Activated T-helper 1 cell treated with anti-CD3 and anti-CD28 coated beads, Interleukin-2, amount 50 U/mL, for 16 hours (primary cell): ENCODE data around the gene CCDC201.
"Not testable (repeated sequence)": the region's sequence is repeated elsewhere in the genome, so short reads cannot be mapped to it uniquely, and the experiment has no call there.

Experiments
- DNase-seq, 2 donors: peaks; one replicate each; pipeline ENCODE4 v3.0.0-alpha.2; 2020; ENCODE audit warnings: low read depth in 1 of 2, low spot score in 1 of 2

The CCDC201 gene

GRCh38 chr7:45817913-45818312 is 55.0 kb downstream of the CCDC201 start:
- DNase-seq = not testable (repeated sequence)

DNA sequence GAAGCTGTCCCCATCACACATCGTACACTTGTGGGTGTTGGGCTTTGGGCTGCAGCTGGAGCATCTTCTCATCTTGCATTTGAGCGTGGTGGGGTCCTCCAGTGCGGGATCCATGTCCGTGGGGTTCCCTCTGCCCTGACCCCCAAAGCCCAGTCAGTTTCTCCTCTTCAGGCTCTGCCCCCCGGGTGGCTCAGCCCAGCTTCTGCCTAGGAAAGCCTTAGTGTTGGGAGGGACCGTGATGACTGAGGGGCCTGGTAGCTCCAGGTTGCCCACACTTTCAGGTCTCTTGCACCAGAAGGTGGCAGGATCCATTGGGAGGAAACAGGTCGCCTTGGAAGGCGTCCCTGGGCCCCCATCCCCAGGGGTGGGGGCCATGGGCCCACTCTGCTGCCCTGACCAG is 55.9 kb downstream of the CCDC201 start:
- not testable (repeated sequence) for DNase-seq

GRCh38 chr7:45814216-45815118 is 58.4 kb downstream of the CCDC201 start:
- DNase-seq = not testable (repeated sequence)

GRCh38 chr7:45813771-45814170 is 59.1 kb downstream of the CCDC201 start:
- not testable (repeated sequence) for DNase-seq

DNA sequence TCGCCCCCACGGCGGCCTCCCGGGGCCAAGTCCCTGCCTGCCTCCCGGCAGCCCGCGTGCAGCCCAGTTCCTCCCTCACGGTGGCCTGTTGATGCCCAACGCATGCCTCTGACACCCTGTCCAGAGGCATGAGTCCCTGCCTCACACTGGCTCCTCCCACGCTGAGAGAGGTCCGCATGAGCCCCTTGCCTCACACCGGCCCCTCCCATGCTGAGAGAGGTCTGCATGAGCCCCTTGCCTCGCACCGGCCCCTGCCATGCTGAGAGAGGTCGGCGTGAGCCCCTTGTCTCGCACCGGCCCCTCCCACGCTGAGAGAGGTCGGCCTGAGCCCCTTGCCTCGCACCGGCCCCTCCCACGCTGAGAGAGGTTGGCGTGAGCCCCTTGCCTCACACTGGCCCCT is 59.9 kb downstream of the CCDC201 start:
- DNase-seq = no peak

DNA sequence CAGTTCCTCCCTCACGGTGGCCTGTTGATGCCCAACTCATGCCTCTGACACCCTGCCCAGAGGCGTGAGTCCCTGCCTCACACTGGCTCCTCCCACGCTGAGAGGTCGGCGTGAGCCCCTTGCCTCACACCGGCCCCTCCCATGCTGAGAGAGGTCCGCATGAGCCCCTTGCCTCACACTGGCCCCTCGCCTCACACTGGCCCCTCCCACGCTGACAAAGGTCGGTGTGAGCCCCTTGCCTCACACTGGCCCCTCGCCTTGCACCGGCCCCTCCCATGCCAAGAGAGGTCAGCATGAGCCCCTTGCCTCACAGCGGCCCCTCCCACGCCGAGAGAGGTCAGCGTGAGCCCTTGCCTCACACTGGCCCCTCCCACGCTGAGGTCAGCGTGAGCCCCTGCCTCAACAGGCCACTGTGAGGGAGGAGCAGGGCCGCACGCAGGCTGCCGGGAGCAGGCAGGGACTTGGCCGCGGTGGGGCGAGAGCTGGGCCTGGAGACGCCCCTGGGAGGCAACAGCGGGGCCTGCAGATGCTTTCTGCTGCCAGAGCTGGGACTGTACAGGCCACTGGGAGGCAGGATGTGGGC is 61.1 kb downstream of the CCDC201 start:
- DNase-seq = not testable (repeated sequence)

DNA sequence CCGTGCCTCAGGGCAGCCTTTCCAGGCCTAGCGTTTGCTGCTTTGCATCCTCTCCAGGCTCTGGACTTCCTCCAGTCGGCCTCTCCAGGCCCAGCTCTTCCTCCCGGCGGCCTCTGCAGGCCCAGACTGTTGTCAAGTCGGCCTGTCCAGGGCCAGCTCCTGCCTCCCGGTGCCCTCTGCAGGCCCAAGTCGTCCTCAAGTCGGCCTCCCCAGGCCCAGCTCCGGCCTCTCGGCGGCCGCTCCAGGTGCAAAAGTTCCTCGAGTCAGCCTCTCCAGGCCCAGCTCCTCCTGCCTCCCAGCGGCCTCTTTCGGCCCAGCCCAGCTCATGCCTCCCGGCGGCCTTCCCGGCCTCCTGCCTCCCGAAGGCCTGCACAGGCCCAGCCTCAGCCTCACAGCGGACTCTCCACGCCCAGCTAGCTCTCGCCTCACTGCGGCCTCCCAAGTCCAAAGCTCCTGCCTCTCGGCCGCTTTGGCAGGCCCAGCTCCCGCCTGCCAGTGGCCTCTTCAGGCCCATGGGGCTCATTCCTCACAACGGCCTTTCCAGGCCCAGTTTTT is 62.4 kb downstream of the CCDC201 start:
- DNase-seq = not testable (repeated sequence)
